NCI-H146 (cell line): ENCODE data around the gene EPN3.

Experiments
- DNase-seq: peaks from one replicate; lab custom pipeline; 2025; lab: John Stamatoyannopoulos, UW

EPN3 gene

DNA sequence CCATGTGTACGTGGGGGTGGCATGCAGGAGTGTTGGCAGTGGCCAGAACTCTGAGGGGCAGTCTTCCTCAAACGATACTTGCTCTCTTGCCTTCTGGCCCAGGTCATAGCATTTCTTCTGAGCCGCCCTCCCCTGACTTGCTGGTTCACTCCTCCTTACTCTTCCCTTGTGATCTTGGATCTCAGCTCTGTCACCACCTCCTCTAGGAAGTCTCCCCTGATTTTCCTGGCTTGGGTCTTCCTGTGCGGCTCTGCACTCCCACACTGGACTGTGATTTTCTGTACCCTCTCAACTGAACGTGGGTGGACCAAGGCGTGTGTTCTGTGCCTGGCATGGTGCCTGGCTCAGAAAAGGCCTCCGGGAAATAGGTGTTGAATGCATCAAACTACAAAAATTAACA lies 2.9 kb downstream of the EPN3 start:
- no peak for DNase-seq

DNA sequence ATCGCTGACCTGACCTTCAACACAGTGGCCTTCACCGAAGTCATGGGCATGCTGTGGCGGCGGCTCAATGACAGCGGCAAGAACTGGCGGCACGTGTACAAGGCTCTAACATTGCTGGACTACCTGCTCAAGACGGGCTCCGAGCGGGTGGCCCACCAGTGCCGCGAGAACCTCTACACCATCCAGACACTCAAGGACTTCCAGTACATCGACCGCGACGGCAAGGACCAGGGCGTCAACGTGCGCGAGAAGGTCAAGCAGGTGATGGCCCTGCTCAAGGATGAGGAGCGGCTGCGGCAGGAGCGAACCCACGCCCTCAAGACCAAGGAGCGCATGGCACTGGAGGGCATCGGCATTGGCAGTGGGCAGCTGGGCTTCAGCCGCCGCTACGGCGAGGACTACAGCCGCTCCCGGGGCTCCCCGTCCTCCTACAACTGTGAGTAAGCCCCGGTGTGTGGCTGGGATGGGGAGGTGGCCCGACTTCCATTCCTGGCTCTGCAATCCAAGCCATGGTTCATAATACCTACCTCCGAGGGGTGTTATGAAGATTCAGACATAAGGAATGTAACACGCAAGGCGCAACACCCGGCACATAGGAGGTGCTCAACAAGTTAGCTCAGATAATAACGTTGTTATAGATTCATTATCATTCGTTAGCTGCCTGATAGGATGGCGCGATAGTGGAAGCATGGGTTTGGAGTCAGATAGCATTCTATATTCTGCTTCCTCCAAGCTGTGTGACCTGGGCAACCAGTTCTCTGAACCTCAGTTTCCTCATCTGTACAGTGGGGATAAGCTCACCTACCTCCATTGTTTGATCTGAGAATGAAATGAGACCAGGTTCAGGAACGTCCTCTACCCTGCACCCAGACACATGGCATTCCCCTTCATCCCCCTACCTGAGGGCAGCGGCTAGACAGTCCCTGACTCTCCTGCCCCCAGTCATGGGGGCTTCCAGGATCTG lies 4.4 kb downstream of the EPN3 start:
- DNase-seq, result no peak

DNA sequence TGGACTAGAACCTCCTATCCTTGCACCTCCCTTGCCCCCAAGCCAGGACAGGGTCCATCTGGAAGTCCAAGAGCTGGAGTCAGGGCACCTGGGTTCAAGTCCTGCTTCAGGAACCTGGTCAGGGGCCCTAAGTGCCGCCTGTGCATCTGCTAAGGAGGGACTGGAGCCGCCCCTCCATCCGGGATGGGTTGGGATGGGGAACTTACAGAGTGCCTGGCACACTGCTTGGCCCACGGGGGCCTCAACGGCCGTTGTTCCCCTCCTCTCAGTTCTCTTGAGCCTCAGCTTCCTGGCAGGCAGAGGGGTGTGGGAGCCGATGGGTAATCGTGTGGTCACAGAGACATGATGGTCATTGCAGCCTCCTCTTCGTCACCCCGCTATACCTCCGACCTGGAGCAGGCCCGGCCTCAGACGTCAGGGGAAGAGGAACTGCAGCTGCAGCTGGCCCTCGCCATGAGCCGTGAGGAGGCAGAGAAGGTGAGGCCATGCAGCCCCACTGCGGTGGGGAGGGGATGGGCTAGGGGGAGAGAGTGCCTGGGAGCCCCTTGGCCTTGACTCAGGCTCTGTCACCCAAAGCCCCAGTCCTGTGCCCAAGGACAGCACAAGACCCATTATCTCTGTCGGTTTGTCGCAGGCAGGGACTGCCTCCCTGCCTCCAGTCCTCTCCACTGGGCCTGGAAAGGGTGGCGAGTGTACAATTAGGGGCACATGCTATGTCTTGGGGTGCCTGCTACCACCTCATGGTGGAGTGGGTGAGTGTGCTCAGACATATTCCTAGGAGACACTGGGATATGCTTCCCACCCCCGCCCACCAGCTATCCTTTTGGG lies 5.4 kb downstream of the EPN3 start:
- no peak for DNase-seq

DNA sequence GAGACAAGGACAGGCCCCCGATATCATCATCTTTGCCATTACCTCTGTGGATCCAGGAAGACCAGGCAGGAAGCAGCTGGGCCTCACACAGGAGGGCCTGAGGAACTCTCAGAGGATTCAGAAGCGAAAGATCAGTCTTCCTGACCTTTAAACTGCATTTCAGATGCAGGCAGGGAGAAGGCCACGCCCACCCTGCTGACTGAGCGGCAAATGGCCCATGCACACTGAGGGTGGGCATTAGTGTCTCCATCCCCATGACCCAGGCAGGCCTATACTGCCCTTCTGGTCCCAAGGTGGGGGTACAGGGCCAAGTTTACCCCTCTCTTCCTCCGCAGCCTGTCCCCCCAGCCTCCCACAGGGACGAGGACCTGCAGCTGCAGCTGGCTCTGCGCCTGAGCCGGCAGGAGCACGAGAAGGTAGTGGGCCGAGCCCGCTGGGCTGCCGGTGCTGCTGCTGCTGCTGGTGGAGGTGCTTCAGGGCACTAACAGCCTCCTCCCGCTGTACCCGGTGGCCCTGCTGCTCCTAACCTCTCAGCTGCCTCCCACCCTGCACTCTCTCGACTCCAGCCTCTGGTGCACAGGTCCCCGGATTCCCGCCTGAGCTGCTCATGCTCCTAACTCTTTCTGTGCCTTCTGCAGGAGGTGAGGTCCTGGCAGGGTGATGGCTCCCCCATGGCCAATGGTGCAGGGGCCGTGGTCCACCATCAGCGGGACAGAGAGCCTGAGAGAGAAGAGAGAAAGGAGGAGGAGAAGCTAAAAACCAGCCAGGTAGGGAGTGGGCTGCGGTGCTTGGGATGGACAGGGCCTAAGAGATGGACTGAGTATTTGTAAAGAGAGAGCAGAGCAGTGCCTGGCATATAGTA lies 6.2 kb downstream of the EPN3 start:
- no peak for DNase-seq

DNA sequence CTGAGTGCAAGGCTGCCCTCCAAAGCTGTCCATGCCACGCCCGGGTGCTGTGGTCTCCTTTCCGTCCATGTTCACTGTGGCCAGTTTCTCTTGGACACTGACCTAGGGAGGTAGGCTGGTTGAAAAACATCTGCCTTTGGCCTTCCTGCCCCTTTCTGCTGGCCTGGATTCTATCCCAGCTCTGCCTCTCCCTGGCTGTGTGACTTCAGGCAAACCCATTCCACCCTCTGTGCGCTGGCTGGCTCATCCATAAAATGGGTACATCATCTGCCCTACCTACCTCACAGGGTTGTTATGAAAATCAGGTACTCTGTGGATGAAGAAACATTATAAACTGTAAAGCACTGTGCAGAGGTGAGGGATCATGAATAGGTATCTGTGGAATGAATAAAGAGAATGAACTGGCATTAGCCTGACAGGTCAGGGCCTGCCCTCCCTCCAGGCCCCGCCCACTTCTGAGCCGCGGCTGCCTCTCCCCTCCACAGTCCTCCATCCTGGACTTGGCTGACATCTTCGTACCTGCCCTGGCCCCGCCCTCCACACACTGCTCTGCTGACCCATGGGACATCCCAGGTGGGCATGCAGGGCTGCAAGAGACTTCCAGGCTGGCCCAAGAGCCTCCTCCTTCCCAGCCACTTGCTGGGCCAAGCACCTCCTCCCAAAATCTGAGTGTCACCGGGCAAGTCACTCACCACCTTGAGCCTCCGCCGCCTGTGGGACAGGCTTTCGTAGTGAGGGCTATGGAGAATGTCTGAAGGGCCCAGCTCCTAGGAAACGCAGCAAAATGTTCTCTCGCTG lies 7.4 kb downstream of the EPN3 start:
- no peak for DNase-seq

DNA sequence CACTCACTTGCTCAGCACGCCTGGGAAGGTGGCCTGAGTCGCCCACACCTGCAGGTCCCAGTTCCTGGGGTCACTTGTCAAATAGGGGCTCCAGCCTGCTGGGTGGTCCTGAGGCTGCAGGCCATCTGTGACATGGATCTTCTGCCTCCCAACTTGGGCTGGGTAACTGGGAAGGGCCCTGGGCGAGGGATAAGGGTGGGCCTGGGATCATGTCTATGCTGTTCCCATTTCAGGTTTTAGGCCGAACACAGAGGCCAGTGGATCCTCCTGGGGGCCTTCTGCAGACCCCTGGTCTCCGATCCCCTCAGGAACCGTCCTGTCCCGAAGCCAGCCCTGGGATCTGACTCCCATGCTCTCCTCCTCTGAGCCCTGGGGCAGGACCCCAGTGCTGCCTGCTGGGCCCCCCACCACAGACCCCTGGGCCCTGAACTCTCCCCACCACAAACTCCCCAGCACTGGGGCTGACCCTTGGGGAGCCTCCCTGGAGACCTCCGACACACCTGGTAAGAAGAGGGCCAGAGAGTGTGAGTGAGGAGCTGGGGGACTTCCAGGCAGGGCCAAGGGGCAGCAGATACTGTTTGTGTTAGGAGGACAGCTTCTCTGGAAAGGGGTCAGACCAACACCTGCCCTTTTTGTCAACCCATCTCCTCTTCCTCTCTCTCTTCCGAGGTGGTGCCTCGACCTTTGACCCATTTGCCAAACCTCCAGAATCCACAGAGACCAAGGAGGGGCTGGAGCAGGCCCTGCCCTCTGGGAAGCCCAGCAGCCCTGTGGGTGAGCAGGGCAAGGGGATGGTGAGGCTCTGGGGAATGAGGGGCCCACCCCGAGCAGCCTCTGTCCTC lies 8.2 kb downstream of the EPN3 start:
- DNase-seq, result no peak

DNA sequence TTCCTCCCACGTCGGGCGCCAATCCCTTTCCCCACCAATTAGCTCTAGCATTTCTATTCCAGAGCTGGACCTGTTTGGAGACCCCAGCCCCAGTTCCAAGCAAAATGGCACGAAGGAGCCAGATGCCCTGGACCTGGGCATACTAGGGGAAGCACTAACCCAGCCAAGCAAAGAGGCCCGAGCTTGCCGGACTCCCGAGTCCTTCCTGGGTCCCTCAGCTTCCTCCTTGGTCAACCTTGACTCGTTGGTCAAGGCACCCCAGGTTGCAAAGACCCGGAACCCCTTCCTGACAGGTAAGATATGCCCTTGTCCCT lies 8.8 kb downstream of the EPN3 start:
- no peak for DNase-seq

DNA sequence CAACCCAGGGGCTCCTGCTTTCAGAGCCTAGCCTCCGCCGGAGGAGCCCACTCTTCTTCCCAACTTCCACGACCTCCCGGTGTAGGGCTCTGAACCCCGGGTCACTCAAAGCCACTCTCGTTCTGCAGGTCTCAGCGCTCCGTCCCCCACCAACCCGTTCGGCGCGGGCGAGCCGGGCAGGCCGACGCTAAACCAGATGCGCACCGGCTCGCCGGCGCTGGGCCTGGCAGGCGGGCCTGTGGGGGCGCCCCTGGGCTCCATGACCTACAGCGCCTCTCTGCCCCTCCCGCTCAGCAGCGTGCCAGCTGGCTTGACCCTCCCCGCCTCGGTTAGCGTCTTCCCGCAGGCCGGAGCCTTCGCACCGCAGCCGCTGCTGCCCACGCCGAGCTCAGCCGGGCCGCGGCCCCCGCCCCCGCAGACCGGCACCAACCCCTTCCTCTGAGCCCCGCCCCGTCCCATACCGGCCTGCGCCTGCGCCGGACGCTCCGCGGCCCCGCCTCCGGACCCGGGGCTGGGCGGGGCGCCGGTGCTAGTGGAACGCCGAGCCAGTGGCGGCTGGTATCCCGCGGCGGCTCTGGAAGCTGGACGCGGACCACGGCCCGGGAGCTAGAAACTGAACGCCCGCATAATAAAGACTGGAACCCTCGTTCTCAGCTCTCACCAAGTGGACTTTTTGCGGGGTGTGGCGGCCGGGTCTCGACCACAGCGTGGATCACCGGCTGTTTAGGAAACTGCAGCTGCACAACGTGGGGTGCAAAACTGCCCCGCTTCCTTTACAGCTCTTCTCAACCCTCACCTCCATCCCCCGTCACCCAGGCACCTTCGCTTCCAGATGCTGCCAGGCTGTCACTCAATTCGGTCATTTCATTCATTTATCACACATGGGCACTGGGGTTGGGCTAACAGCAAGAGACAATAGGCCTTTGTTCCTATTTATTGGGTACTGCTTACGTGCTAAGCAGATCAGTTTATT lies 9.5 kb downstream of the EPN3 start:
- peak; percentile 80 for DNase-seq

DNA sequence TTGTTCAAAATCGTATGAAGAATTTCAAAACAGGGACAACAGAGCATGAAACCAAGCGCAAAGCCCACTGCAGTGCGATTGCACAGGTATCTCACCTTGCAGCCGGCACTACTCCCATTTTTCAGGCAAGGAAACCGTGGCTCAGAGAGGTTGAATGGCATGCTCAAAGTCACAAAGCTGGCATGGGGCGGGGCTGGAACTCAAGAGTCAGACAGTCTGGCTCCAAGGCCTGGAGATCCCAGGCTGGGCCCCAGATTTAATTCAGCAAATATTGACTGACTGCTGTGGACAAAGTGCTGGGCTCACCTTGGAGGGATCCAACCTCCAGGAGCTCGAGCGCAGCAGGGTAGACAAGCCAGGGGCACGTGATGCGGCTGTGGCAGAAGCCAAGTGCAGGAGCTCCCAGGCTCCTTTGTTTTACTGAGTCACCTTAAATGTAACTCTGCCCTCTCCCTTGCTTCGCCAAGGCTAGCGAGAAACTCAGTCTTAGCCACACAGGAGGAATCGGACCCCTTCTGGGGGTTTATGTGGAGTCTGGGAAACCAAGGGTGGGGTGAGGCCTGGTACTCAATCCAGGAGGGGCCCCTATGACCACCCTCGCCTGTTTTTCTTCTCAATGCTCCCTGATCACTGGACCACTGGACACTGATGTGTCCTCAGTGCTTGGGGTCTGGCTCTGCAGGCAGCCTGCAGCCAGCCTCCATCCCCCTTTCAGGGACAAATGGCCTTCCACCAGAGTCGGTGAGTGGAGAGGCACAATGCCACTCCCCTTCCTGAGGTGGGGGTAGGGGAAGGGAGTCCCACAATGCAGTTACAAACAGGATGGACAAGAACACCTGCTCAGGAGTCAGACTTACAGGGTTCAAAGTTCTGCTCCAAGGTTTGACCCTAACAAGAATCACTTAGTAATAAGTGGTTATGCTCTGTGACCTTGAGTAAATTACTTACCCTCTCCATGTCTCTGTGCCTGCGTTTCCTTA lies 10.6 kb downstream of the EPN3 start:
- DNase-seq, result peak; percentile 81

DNA sequence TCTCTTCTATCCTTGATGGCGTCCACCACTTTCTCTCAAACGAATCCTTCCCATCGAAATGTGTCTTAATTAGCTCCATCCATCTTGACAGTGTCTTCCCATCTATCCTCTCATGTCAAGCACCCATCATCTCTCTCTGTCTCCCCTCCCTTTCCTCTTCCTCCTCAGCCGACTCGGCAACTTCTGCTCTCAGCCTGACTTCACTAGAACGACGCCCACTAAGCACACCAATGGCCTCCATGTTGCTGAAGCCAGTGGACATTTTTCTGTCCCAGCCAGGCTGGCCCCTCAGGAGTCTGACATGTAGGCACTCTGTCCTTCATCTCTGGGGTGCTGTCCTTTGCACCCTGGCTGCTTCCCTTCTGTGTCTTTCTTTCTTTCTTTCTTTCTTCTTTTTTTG lies 12.0 kb downstream of the EPN3 start:
- no peak for DNase-seq

DNA sequence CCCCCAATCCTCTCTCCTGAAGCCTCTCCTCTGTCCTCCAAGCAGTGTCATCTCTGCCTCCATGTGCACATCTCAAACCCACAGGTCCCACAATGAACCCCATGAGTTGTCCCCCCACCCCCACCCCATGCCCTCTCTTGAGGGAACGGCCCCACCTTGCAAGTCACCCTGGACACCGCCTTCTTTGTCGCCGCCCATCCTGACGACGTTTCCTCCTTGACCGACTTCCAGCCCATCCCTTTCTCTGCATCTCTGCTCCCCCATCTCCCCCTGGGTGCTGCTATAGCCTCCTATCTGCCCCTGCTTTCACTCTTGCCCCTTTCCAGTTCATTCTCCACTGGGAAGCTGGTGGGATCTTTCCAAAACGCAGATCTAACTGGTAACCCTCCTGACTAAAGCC lies 12.8 kb downstream of the EPN3 start:
- DNase-seq, result no peak

DNA sequence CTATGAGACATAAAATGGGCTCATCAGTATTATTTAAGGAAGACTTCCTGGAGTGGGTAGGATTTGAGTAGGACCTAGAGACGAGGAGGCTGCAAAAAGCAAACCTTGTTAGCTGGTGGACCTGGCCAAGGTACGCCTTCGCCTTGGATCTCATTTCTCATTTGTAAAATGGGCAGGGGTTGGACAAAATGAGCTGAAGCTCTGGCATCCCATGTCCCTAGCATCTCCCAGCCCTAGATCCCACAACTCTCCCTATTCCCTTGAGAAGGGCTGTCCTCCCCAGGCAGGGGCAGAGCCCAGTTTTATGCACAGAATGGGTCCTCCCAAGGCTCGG lies 14.1 kb downstream of the EPN3 start:
- DNase-seq, result no peak

DNA sequence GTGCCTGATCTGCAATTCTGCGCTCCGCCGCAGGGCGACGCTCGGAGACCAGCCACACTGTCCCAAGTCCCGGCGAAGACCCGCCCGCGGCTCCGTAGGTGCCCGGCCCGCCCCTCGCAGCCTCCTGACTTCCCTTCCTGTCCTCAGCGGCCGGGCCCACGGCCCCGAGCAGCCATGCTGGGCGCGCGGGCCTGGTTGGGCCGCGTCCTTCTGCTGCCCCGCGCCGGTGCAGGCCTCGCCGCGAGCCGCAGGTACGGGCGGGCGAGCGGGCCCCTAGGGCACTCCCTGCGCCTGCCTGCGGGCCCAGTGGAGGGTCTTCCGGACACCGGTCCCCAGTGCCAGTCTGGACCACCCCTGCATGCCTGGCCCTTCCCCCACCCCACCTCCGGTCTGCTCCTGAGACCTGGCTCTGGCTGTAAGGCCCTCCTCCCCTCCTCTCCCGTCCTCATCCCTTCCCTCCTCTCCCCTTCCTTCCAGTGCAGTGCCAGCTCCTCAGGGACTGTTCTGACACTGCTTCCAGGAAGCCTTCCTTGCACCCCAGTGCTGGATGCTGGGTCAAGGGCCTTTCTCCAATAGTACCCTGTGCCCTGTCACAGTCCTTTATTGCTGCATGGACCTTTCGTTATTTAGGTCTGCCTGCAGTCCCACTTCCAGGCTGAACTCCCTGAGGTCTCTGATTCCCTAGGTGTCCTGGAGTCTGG lies 14.7 kb downstream of the EPN3 start, which contains the start of gene SPATA20:
SPATA20 (plus strand) TSS at position 140 of the 701 bp plus-strand sequence; CDS start at position 175, 35 bp downstream.
- peak; percentile 90 for DNase-seq

DNA sequence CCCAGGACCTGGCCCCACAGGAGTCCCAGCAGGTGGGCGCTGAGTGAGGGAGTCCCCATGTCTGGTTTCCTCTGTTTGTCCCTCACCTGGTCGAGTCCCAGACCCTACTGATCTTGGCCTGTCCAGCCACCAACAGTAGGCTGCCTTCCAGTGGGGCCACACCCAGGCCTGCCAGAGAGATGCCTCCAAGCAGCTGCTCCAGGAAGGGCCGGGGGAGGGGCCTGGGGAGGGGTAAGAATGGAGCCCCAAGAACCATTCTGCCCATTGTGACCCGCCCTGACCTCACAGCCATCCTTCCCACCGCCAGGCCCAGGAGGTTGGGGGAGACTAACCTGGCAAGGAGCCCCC lies 15.2 kb downstream of the EPN3 start:
- DNase-seq, result no peak

DNA sequence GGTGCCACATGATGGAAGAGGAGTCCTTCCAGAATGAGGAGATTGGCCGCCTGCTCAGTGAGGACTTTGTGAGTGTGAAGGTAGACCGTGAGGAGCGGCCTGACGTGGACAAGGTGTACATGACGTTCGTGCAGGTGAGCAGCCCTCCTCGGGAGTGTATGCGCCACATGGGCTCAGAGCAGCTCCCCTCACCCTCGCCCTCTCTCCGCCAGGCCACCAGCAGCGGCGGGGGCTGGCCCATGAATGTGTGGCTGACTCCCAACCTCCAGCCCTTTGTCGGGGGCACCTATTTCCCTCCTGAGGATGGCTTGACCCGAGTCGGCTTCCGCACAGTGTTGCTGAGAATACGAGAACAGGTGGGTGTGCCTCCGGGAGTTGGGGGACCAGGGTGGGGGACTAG lies 16.3 kb downstream of the EPN3 start:
- no peak for DNase-seq

DNA sequence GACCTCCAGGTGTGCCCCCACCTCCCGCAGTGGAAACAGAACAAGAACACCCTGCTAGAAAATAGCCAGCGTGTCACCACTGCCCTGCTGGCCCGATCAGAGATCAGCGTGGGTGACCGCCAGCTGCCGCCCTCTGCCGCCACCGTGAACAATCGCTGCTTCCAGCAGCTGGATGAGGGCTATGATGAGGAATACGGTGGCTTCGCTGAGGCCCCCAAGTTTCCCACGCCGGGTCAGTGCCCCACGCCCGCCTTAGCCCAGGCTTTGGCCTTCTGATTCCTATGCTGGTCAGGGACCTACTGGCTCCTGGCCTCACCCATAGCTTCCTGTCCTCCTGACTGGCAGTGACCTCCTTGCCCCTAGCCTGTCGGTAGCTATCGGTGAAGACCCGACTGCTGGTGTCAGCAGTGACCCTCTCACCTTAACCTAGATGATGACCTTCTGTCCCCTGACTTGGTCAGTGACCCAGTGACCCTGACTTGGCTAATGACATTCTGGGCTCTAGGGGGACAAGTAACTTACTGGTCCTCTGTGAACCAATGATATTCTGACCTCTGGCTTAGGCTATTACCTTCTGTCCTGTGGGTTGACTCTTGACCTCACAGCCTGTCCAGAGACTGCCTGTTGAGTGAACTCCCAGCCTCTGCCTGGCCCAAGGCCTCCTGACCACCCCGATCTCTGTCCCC lies 16.9 kb downstream of the EPN3 start:
- no peak for DNase-seq

DNA sequence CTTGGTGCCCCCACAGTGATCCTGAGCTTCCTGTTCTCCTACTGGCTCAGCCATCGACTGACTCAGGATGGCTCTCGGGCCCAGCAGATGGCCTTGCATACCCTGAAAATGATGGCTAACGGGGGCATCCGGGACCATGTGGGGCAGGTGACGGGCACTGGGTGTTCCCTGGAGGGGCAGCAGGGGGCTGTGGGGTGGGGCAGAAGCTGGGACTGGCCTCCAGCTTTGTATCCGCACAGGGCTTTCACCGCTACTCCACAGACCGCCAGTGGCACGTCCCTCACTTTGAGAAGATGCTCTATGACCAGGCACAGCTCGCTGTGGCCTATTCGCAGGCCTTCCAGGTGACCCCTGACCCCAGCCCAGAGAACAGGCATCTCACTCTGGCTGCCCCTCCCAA lies 17.4 kb downstream of the EPN3 start:
- no peak for DNase-seq
